LNCAP (cell line): ENCODE results near the gene SYNE2.

ENCODE experiments used
- TF ChIP-seq, protein P1 (sequence below): fragments of 450-650 bp; IDR thresholded peaks from 2 replicates; pipeline ENCODE4 v1.5.1; 2017; ENCODE audit warnings: mild to moderate bottlenecking

Gene SYNE2

DNA sequence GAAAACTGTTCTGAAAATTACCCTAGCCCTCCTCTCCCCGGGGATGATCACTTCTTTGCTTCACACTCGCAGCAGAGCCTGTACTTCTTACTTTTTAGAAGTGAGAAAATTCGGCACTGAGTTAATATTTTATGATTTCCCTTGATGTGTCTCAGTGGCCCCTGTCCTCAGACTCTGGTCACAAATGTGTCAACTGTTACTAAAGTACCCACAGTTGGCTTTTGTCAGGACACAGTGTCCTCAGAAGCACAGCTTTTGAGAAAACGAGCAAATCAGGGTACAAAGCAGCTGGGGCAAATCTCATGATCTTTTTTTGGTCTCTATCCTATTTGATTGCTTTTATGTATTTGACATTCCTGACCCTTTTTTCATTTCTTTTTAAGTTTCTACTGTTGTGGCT is 142.5 kb downstream of the SYNE2 start:
- TF ChIP-seq, protein P1, sequence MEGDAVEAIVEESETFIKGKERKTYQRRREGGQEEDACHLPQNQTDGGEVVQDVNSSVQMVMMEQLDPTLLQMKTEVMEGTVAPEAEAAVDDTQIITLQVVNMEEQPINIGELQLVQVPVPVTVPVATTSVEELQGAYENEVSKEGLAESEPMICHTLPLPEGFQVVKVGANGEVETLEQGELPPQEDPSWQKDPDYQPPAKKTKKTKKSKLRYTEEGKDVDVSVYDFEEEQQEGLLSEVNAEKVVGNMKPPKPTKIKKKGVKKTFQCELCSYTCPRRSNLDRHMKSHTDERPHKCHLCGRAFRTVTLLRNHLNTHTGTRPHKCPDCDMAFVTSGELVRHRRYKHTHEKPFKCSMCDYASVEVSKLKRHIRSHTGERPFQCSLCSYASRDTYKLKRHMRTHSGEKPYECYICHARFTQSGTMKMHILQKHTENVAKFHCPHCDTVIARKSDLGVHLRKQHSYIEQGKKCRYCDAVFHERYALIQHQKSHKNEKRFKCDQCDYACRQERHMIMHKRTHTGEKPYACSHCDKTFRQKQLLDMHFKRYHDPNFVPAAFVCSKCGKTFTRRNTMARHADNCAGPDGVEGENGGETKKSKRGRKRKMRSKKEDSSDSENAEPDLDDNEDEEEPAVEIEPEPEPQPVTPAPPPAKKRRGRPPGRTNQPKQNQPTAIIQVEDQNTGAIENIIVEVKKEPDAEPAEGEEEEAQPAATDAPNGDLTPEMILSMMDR = no peak

DNA sequence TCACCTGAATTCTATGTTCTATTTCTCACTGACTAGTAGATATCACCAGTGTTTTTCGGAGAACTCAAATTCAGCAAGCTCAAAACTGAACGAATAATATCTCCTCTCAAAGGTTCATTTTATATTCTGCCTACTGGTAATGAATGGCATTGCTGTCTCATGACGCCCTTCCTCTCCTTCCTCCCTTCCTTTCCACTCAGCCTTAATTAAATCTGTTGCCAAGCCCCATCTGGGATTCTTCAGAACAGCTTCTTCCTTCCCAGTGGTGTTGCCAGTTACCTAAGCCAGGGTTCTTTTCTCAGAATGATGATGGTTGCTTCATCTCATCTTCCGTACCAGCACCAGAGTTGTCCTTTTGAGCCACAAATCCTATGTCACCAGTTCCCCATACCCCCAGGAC is 143.2 kb downstream of the SYNE2 start:
- TF ChIP-seq, protein P1 = no peak

DNA sequence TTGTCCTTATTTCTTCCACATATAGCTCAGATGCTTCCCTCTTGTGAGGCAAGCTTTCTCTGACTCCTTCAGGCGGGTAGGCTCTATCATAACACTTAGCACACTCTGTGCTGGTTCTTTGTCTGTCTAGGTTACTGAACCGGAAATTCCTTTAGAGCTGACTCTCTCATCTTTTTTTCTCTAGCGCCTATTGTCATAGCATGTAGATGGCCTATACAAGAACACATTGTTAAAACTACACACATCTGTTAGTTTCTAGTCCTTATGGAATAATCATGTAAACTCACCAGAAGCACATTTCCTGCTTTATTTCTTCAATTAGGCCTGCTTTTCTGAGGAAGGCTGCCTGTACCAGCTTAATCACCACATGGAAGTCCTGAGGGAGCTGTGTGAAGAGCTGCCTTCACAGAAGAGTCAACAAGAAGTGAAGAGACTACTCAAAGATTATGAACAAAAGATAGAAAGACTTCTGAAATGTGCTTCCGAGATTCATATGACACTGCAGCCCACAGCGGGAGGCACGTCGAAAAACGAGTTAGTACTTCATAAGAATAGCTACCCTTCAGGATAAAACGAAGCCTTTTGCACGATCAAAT is 143.9 kb downstream of the SYNE2 start:
- TF ChIP-seq, protein P1 = no peak

DNA sequence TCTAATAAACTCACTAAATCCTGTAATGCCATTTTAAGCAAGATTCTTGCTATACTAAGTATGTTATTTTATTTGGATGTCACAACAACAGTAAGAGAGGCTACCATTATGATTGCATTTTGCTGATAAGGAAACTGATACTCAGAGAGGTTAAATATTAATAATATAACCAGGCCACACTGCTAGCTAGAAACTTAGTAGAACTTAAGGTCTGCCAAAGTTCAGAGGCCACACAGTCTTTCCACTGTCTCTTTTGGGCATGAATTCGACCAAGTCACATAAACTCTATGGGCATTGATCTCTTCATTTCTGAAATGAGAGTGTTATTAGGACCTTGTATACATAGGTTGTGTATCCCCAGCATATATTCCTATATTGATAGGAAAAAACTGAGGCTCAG is 147.9 kb downstream of the SYNE2 start:
- TF ChIP-seq, protein P1 = no peak

DNA sequence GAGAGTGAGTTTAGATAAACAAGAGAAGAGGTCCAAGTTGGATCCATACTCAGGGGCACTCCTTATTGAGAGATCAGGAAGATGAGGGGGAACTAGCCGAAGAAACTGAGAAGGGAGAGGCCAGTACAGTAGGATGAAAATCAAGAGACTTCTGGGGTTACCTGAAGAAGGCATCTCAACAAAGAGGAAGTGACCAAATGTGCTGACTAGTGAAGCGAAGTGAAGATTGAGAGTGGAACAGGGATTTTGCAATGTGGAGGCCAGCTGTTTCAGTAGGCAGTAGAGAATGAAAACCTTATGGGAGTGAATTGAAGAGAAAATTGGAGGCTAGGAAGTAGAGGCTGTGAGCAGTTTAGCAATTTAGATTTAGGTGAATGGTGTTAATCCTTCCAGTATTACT is 153.0 kb downstream of the SYNE2 start:
- TF ChIP-seq, protein P1 = no peak

DNA sequence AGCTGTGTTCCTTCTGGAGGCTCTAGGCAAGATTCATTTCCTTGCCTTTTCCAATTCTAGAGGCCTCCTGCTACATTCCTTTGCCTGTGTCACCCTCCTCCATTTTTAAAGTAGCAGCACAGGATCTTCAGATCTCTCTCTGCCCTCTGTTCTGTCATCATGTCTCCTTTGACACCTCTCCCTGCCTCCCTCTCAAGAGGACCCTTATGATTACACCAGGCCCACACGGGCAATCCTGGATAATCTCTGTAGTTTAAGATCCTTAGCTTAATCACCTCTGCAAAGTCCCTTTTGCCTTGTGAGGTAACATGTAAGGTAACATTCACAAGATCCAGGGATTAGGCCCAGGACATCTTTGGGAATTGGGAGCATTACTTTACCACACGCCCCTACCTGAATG is 155.2 kb downstream of the SYNE2 start:
- TF ChIP-seq, protein P1 = no peak

DNA sequence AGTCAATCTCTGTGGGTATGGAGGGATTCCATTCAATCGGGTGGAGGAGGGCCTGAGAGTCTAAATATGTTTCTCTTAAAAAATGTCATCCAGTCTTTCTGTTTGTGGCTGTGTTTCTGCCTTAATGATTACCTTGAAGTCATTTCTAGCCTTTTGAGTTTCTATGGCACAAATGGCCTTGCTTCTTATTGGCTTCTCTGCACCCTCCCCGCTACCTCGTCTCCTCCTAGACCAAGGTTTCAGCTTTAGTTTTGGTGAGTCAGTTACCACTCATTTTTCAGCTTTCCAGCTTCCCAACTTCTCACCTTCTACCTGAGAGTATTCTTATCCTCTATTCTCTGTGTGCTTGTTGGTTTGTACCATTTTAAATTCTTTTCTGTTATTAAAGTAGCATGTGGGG is 159.2 kb downstream of the SYNE2 start:
- TF ChIP-seq, protein P1 = no peak

DNA sequence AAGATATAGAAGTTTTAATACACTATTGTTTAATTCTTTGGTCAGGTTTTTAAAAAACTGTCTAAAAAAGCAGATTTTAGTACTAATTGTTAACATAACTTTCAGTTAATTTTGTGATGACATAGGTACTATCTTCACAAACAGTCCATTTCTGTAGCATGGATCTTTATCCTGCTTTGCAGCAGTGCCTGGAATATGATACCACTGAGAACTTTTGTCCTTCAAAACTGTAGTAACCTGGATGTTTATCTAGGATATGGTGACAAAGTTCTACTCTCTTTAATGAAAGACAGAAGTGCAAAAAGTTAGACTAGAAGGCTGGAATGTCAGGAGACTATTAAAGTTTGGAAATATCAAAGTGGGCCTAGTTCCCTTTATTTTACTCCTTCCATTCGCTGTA is 159.9 kb downstream of the SYNE2 start:
- TF ChIP-seq, protein P1 = no peak
